GM21619 (cell line): ENCODE measurements around the gene EPS8.

Experiments used
- ATAC-seq: cut with Tn5 transposase; IDR thresholded peaks from one replicate; pipeline ENCODE4 v1.9.1; 2021; ENCODE audit not compliant: unreplicated experiment

EPS8 gene

GRCh38 chr12:15693228-15693911 lies 95.8 kb downstream of the EPS8 start:
- no peak for ATAC-seq

- no peak for ATAC-seq
Measured at GRCh38 chr12:15691388-15691787, 97.8 kb downstream of the EPS8 start.

GRCh38 chr12:15690320-15690719 lies 98.9 kb downstream of the EPS8 start:
- no peak for ATAC-seq

GRCh38 chr12:15689751-15690191 lies 99.4 kb downstream of the EPS8 start:
- ATAC-seq, result no peak

GRCh38 chr12:15688838-15689625 lies 100.2 kb downstream of the EPS8 start:
- no peak for ATAC-seq

GRCh38 chr12:15688202-15688736 lies 100.9 kb downstream of the EPS8 start:
- ATAC-seq, result peak; percentile 58

- no peak for ATAC-seq
Measured at GRCh38 chr12:15687583-15687982, 101.6 kb downstream of the EPS8 start.

- ATAC-seq, result no peak
Measured at GRCh38 chr12:15684896-15685658, 104.1 kb downstream of the EPS8 start.

GRCh38 chr12:15682826-15683225 lies 106.4 kb downstream of the EPS8 start:
- ATAC-seq, result no peak

- ATAC-seq, result no peak
Measured at GRCh38 chr12:15679151-15679550, 110.0 kb downstream of the EPS8 start.

GRCh38 chr12:15677726-15678201 lies 111.4 kb downstream of the EPS8 start:
- no peak for ATAC-seq

GRCh38 chr12:15677228-15677627 lies 112.0 kb downstream of the EPS8 start:
- ATAC-seq, result no peak

- ATAC-seq, result no peak
Measured at GRCh38 chr12:15672671-15673270, 116.4 kb downstream of the EPS8 start.

GRCh38 chr12:15670756-15671155 lies 118.4 kb downstream of the EPS8 start:
- ATAC-seq, result no peak

- ATAC-seq, result no peak
Measured at GRCh38 chr12:15669256-15669948, 119.8 kb downstream of the EPS8 start.

- ATAC-seq, result no peak
Measured at GRCh38 chr12:15664491-15664890, 124.7 kb downstream of the EPS8 start.

GRCh38 chr12:15662983-15663659 lies 126.1 kb downstream of the EPS8 start:
- ATAC-seq, result no peak

GRCh38 chr12:15662303-15662980 lies 126.7 kb downstream of the EPS8 start:
- no peak for ATAC-seq

GRCh38 chr12:15651371-15651770 lies 137.8 kb downstream of the EPS8 start:
- no peak for ATAC-seq
